ENCODE results near the gene SGPP2. TPM values are rescaled to one million over a fixed set of nuclear protein-coding genes. Genes with fewer than 3 reads are reported as not detected.

Gene SGPP2
- total RNA-seq, 3 donors from 2014 or later: 0.32 to 8.8 (median 1.3) TPM

- Histone ChIP-seq H3K9me3 (no peaks in the 10 kb centered on the region), H3K4me3 (no peak overlapping the region), H3K36me3 (no peaks in the 10 kb centered on the region), H3K4me1 (no peaks in the 10 kb centered on the region), H3K27ac (peak overlapping the region; percentile 6 to 41), H3K27me3 (no peaks in the 10 kb centered on the region)
- no peak for DNase-seq (ENCODE audit: low spot score in 2 of 2)
- no peak for TF ChIP-seq POLR2A (IDR thresholded peaks at IDR 0.05)
- TF ChIP-seq POLR2AphosphoS5 (IDR thresholded peaks at IDR 0.05): no peak
- TF ChIP-seq, protein P1, sequence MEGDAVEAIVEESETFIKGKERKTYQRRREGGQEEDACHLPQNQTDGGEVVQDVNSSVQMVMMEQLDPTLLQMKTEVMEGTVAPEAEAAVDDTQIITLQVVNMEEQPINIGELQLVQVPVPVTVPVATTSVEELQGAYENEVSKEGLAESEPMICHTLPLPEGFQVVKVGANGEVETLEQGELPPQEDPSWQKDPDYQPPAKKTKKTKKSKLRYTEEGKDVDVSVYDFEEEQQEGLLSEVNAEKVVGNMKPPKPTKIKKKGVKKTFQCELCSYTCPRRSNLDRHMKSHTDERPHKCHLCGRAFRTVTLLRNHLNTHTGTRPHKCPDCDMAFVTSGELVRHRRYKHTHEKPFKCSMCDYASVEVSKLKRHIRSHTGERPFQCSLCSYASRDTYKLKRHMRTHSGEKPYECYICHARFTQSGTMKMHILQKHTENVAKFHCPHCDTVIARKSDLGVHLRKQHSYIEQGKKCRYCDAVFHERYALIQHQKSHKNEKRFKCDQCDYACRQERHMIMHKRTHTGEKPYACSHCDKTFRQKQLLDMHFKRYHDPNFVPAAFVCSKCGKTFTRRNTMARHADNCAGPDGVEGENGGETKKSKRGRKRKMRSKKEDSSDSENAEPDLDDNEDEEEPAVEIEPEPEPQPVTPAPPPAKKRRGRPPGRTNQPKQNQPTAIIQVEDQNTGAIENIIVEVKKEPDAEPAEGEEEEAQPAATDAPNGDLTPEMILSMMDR (IDR thresholded peaks at IDR 0.05): no peak
- intact Hi-C loops (cut with DNase I; ENCODE audit: low total_unique reads): no loop called here
Observed at GRCh38 chr2:222572264-222572721, 147.9 kb downstream of the SGPP2 start.

GRCh38 chr2:222572751-222573174, 148.4 kb downstream of the SGPP2 start:
- intact Hi-C loops (cut with DNase I; ENCODE audit: low total_unique reads): no loop called here
- Histone ChIP-seq H3K27ac (peak overlapping the region in 1 of 2 donors; percentile 41), H3K4me1 (no peaks in the 10 kb centered on the region), H3K9me3 (no peaks in the 10 kb centered on the region), H3K27me3 (no peaks in the 10 kb centered on the region), H3K36me3 (no peaks in the 10 kb centered on the region), H3K4me3 (no peak overlapping the region)
- TF ChIP-seq POLR2AphosphoS5 (IDR thresholded peaks at IDR 0.05) (no peak), POLR2A (IDR thresholded peaks at IDR 0.05) (no peak)
- TF ChIP-seq, protein P1 (IDR thresholded peaks at IDR 0.05): no peak
- DNase-seq (ENCODE audit: low spot score in 2 of 2): no peak

- intact Hi-C loops (cut with DNase I; ENCODE audit: low total_unique reads): no loop called here
- no peak for TF ChIP-seq POLR2AphosphoS5 (IDR thresholded peaks at IDR 0.05)
- TF ChIP-seq POLR2A (IDR thresholded peaks at IDR 0.05): no peak
- TF ChIP-seq, protein P1 (IDR thresholded peaks at IDR 0.05): no peak
- H3K36me3 ChIP-seq: no peaks in the 10 kb centered on the region
- no peak overlapping the region for H3K4me3 ChIP-seq
- no peak for DNase-seq (ENCODE audit: low spot score in 2 of 2)
- no peaks in the 10 kb centered on the region for H3K9me3 ChIP-seq
- no peaks in the 10 kb centered on the region for H3K4me1 ChIP-seq
- no peak overlapping the region for H3K27ac ChIP-seq
- no peaks in the 10 kb centered on the region for H3K27me3 ChIP-seq
Observed at GRCh38 chr2:222575618-222576017, 151.3 kb downstream of the SGPP2 start.

DNA sequence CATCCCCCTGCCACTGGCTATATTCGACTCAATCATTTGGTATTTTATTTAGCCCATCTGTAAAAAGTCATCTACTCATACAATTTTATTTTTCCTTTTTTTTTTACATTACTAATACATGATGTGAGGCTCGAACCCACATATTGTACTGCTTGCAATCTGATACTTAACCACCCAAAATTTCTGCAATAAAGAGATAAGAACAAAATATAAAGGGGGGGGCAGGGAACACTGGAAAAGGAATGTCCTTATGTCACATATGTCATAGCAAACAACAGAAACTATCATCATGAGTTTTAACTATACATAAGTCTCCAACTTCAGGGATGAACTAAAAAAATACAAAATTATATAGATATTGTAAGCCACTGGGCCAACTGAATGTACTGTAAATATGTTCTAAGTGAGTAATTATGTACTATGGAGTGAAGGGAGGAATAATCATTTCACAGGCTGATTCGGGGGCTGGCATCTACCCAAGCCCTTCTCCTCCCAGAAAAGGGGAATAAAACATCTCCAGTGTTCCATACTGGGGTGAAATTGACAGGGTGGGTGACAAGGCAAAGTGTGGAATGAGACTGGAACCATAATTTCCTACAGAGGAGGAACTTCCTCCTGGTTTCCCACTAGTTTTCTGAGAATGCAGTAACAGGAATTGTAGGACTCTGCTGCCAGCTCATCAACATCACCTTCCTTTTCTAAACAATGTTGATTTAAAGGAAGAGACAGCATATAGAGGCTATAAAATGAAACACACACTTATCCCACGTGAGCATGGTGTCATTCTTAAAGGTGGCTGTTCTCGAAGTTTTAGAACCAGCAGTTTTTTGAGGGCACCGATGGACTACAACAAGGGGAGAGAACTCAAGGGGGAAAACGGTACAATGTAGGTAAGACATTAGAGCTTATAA, 152.1 kb downstream of the SGPP2 start:
- Histone ChIP-seq H3K4me1 (no peaks in the 10 kb centered on the region), H3K36me3 (no peaks in the 10 kb centered on the region), H3K27ac (no peak overlapping the region), H3K9me3 (no peaks in the 10 kb centered on the region), H3K27me3 (no peaks in the 10 kb centered on the region), H3K4me3 (no peak overlapping the region)
- TF ChIP-seq POLR2AphosphoS5 (IDR thresholded peaks at IDR 0.05) (no peak), POLR2A (IDR thresholded peaks at IDR 0.05) (no peak)
- TF ChIP-seq, protein P1 (IDR thresholded peaks at IDR 0.05): no peak
- intact Hi-C loops (cut with DNase I; ENCODE audit: low total_unique reads): no loop called here
- DNase-seq (ENCODE audit: low spot score in 2 of 2): no peak

DNA sequence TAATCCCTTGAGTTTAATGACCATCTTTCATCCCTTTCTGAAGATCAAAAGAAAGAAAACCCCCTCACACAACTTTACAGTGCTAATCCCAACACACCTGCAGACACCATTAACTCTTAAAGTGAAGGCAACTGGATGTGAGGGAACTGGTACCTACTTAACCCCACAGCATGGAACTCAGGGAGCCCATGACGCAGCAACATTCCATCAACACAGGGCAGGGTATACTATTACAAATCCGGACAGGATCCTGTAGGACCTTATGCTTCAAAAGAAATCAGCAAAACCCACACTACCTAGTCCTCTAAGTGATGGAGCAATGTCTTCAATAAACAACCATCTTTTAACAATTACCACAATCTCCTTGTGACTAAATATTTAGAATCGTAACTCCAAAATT, 153.0 kb downstream of the SGPP2 start:
- DNase-seq (ENCODE audit: low spot score in 2 of 2): no peak
- Histone ChIP-seq H3K27ac (no peak overlapping the region), H3K4me3 (no peak overlapping the region), H3K9me3 (no peaks in the 10 kb centered on the region), H3K4me1 (no peaks in the 10 kb centered on the region), H3K27me3 (no peaks in the 10 kb centered on the region), H3K36me3 (no peaks in the 10 kb centered on the region)
- intact Hi-C loops (cut with DNase I; ENCODE audit: low total_unique reads): no loop called here
- TF ChIP-seq POLR2A (IDR thresholded peaks at IDR 0.05) (no peak), POLR2AphosphoS5 (IDR thresholded peaks at IDR 0.05) (no peak)
- TF ChIP-seq, protein P1 (IDR thresholded peaks at IDR 0.05): no peak
